ENCODE results near the gene CAPN12.

Gene CAPN12

GRCh38 chr19:38737281-38737865 lies 6.9 kb downstream of the CAPN12 start:
- DNase-seq = no peak

GRCh38 chr19:38736413-38737280 lies 7.6 kb downstream of the CAPN12 start:
- peak; percentile 42 to 65 (median 64) for DNase-seq

- DNase-seq = peak in 4 of 5 donors; percentile 34 to 67 (median 56)
These were observed 8.2 kb downstream of the CAPN12 start for GRCh38 chr19:38736036-38736412.

- DNase-seq = peak in 3 of 5 donors; percentile 37 to 52 (median 38)
These were observed 9.0 kb downstream of the CAPN12 start for GRCh38 chr19:38735257-38735686.

- peak in 3 of 5 donors; percentile 22 to 69 (median 32) for DNase-seq
These were observed 9.6 kb downstream of the CAPN12 start for GRCh38 chr19:38734426-38735256.

GRCh38 chr19:38734176-38734425 lies 10.2 kb downstream of the CAPN12 start:
- DNase-seq = no peak

- DNase-seq = no peak
These were observed 10.6 kb downstream of the CAPN12 start for GRCh38 chr19:38733493-38734175.

- DNase-seq = no peak
These were observed 11.1 kb downstream of the CAPN12 start for GRCh38 chr19:38733241-38733492.

- DNase-seq = no peak
These were observed 12.5 kb downstream of the CAPN12 start for GRCh38 chr19:38731654-38732301.

GRCh38 chr19:38730731-38731589 lies 13.3 kb downstream of the CAPN12 start:
- DNase-seq = no peak

- DNase-seq = no peak
These were observed 13.9 kb downstream of the CAPN12 start for GRCh38 chr19:38730470-38730730.

- peak; percentile 40 to 74 (median 68) for DNase-seq
These were observed 14.4 kb downstream of the CAPN12 start for GRCh38 chr19:38729653-38730469.

- no peak for DNase-seq
These were observed 15.3 kb downstream of the CAPN12 start for GRCh38 chr19:38728752-38729541.

- DNase-seq = no peak
These were observed 16.2 kb downstream of the CAPN12 start for GRCh38 chr19:38727868-38728660.

- DNase-seq = no peak
These were observed 16.9 kb downstream of the CAPN12 start for GRCh38 chr19:38727306-38727867.

- DNase-seq = no peak
These were observed 17.4 kb downstream of the CAPN12 start for GRCh38 chr19:38726761-38727301.

- DNase-seq = no peak
These were observed 18.0 kb downstream of the CAPN12 start for GRCh38 chr19:38726284-38726673.

GRCh38 chr19:38725469-38726283 lies 18.6 kb downstream of the CAPN12 start:
- DNase-seq = no peak

Data from T-helper 1 cell (primary cell).